22Rv1 (cell line): Measurements from ENCODE around the gene PTGIR.
A peak's percentile ranks its signal among the peaks of the same experiment; 100 is the strongest.

Experiments
- H3K27ac ChIP-seq: fragments of 450-650 bp; 2 replicates; pipeline ENCODE4 v1.5.1; 2017
- ZFX ChIP-seq: fragments of 450-650 bp; IDR thresholded peaks from 2 replicates; pipeline ENCODE4 v1.6.1; 2017; ENCODE audit warnings: antibody characterized with exemption, borderline replicate concordance
- TF ChIP-seq, protein P1 (sequence below): fragments of 450-650 bp; IDR thresholded peaks from 2 replicates; pipeline ENCODE4 v1.5.1; 2017; ENCODE audit warnings: mild to moderate bottlenecking

Gene PTGIR

DNA sequence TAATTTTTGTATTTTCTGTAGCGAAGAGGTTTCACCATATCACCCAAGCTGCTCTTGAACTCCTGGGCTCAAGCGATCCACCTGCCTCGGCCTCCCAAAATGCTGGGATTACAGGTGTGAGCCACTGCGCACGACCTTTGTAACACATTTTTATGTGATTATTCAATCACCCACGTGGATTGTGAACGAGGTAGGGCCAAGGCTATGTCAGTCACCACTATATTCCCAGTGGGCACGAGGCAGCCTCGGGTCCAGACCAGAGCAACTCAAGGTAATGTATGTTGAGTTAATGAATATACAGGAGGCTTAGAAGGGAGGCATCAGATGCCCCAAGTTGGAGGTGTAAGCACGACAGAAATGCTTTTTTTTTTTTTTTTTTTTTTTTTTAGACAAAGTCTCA, 8.9 kb downstream of the PTGIR start:
- no peak for TF ChIP-seq ZFX
- TF ChIP-seq, protein P1, sequence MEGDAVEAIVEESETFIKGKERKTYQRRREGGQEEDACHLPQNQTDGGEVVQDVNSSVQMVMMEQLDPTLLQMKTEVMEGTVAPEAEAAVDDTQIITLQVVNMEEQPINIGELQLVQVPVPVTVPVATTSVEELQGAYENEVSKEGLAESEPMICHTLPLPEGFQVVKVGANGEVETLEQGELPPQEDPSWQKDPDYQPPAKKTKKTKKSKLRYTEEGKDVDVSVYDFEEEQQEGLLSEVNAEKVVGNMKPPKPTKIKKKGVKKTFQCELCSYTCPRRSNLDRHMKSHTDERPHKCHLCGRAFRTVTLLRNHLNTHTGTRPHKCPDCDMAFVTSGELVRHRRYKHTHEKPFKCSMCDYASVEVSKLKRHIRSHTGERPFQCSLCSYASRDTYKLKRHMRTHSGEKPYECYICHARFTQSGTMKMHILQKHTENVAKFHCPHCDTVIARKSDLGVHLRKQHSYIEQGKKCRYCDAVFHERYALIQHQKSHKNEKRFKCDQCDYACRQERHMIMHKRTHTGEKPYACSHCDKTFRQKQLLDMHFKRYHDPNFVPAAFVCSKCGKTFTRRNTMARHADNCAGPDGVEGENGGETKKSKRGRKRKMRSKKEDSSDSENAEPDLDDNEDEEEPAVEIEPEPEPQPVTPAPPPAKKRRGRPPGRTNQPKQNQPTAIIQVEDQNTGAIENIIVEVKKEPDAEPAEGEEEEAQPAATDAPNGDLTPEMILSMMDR, result no peak
- H3K27ac ChIP-seq, result no peak overlapping the region

DNA sequence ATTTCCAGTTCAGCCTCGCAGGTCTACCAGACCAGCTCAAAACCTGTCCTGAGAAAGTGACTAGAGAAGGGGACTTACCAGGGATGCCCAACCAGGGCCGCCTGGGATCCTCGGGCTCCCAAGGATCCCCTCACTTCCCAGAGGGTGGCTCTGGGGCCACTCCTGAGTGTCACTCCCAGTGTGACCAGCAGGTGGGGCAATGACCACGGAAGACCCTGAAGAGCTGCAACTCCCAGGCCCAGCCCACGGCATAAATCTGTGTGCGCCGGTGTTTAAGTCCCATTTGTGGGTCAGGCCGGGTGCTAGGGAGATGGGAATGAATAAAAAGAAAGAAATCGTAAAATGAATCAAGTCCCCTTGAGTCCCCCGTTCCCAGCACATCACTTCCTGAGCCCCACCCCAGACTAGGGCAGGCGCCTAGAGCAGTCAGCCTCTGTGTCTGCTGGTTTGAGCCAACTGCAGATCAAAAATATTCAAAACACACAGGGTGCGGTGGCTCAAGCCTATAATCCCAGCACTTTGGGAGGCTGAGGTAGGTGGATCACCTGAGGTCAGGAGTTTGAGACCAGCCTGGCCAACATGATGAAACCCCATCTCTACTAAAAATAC, 10.7 kb downstream of the PTGIR start:
- no peak overlapping the region for H3K27ac ChIP-seq
- TF ChIP-seq ZFX, result no peak
- TF ChIP-seq, protein P1, result peak; percentile 92

GRCh38 chr19:46613525-46613924, 11.4 kb downstream of the PTGIR start:
- no peak overlapping the region for H3K27ac ChIP-seq
- TF ChIP-seq ZFX, result no peak
- TF ChIP-seq, protein P1, result no peak

DNA sequence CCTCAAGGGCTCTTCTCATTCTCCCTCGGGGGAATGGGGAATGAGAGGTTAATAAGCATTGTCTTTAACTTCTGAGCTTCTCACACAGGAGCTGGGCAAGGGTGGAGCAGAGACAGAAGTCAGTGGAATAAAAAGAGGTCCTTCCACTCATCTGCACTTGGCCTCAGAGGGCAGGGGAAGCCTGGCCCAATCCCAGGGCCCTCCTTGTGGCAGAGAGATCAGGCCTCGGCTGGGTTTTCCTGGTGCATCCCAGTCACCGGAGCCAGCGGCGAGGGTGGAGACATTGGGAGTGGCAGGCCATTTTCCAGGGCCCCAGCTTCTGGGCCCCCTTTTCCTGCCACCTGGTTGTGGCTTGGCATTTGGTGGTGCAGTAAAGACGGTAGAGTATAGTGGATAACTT, 13.1 kb downstream of the PTGIR start:
- TF ChIP-seq, protein P1, result no peak
- no peak for TF ChIP-seq ZFX

GRCh38 chr19:46610851-46611770, 13.8 kb downstream of the PTGIR start:
- H3K27ac ChIP-seq, result peak overlapping the region; percentile 32
- no peak for TF ChIP-seq ZFX
- TF ChIP-seq, protein P1, result no peak

More for the DNA sequence above, 13.1 kb downstream of the PTGIR start:
- H3K27ac ChIP-seq, result peak overlapping the region; percentile 32; the same call in 1 of the 2 replicates

DNA sequence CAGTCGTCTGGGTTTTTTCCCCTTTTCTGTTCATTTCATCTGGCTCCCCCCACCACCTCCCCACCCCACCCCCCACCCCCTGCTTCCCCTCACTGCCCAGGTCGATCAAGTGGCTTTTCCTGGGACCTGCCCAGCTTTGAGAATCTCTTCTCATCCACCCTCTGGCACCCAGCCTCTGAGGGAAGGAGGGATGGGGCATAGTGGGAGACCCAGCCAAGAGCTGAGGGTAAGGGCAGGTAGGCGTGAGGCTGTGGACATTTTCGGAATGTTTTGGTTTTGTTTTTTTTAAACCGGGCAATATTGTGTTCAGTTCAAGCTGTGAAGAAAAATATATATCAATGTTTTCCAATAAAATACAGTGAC, 14.5 kb downstream of the PTGIR start:
- peak overlapping the region; percentile 32; the same call in 1 of the 2 replicates for H3K27ac ChIP-seq
- no peak for TF ChIP-seq ZFX
- TF ChIP-seq, protein P1, result no peak
